Breast epithelium (tissue), 4 donors: ENCODE results near the gene EDA. TPM values are rescaled to one million over a fixed set of nuclear protein-coding genes. Genes with fewer than 3 reads are reported as not detected.

Experiments used
- DNase-seq, 2 donors: peaks; one replicate each; pipeline ENCODE4 v3.0.0-alpha.2; 2019; ENCODE audit warnings: low spot score in 2 of 2
- H3K27ac ChIP-seq, 2 donors: fragments of 200-600 bp; sonication (generic) in 1 of 2; one replicate each; pipeline ENCODE4 v1.5.1; 2016 to 2019; ENCODE audit warnings: mild to moderate bottlenecking in 1 of 2
- H3K27me3 ChIP-seq, 2 donors: fragments of 200-600 bp; sonication (generic) in 1 of 2; one replicate each; pipeline versions ENCODE4 v1.5.1 to v1.6.0; 2017 to 2019; ENCODE audit warnings: control low read depth in 1 of 2, mild to moderate bottlenecking in 1 of 2
- H3K36me3 ChIP-seq: fragments of 200-600 bp; one replicate; pipeline ENCODE4 v1.5.1; 2019
- H3K4me1 ChIP-seq, 2 donors: fragments of 200-600 bp; sonication (generic); one replicate each; pipeline ENCODE4 v1.5.1; 2016 to 2019; ENCODE audit warnings: control low read depth in 1 of 2
- H3K4me3 ChIP-seq, 3 donors: fragments of 200-600 bp; sonication (generic); 1 replicate in 2 of 3; 2 replicates in 1 of 3; pipeline ENCODE4 v1.5.1; 2016 to 2019; ENCODE audit warnings: mild to moderate bottlenecking in 3 of 3, moderate library complexity in 2 of 3
- H3K9me3 ChIP-seq, 2 donors: fragments of 200-600 bp; sonication (generic) in 1 of 2; one replicate each; pipeline ENCODE4 v1.5.1; 2016 to 2019; ENCODE audit warnings: control low read depth in 1 of 2
- POLR2A ChIP-seq: fragments of 450-650 bp; IDR thresholded peaks from one replicate; pipeline ENCODE4 v1.6.1; 2016; ENCODE audit warnings: antibody characterized with exemption, mild to moderate bottlenecking, moderate library complexity
- POLR2AphosphoS5 ChIP-seq, 3 donors: sonication (generic); formaldehyde crosslinking; IDR thresholded peaks; one replicate each; pipeline ENCODE4 v1.6.1; 2017; ENCODE audit warnings: antibody characterized with exemption in 3 of 3
- intact Hi-C: fragments of 100-400 bp; cut with DNase I; formaldehyde crosslinking; loops from one replicate; pipeline ENCODE4 v1.15.1; 2023; ENCODE audit warnings: low total_unique reads
- total RNA-seq, 3 donors: library from RNA; depleted of rRNA; stranded (reverse); fragments of >200 nt; gene quantifications; one replicate each; pipeline ENCODE4 v1.1.0, GENCODE V29; 2016
- TF ChIP-seq, protein P1 (sequence below), 3 donors: fragments of 450-650 bp; IDR thresholded peaks; one replicate each; pipeline ENCODE4 v1.5.1; 2016 to 2017; ENCODE audit warnings: antibody characterized with exemption in 3 of 3, mild to moderate bottlenecking in 3 of 3, moderate library complexity in 3 of 3

EDA gene
- total RNA-seq, 3 donors from 2014 or later, result 3.6 to 6.7 (median 5.0) TPM

DNA sequence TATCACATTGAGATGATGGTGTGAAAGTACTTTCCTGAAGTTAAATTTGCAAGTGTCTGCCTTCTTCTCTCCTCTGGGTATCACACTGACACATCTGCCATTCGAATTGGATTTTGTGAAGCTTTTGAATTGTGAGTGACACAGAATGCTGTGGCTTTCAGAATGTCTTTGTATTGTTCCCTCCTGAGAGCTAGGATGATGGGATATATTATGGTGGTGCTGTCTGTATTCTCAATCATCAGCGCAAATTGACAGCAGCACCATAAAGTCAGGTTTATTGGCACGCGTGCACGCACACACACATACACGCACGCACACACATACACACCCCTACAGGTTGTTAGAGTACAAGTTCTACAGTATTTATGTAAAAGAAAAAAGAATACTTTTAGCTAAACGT lies 290.5 kb downstream of the EDA start:
- no peak overlapping the region for H3K4me3 ChIP-seq
- no peaks in the 10 kb centered on the region for H3K4me1 ChIP-seq
- peaks cover 0 to 17% of the 10 kb centered on the region in 2 donors for H3K9me3 ChIP-seq
- TF ChIP-seq, protein P1, sequence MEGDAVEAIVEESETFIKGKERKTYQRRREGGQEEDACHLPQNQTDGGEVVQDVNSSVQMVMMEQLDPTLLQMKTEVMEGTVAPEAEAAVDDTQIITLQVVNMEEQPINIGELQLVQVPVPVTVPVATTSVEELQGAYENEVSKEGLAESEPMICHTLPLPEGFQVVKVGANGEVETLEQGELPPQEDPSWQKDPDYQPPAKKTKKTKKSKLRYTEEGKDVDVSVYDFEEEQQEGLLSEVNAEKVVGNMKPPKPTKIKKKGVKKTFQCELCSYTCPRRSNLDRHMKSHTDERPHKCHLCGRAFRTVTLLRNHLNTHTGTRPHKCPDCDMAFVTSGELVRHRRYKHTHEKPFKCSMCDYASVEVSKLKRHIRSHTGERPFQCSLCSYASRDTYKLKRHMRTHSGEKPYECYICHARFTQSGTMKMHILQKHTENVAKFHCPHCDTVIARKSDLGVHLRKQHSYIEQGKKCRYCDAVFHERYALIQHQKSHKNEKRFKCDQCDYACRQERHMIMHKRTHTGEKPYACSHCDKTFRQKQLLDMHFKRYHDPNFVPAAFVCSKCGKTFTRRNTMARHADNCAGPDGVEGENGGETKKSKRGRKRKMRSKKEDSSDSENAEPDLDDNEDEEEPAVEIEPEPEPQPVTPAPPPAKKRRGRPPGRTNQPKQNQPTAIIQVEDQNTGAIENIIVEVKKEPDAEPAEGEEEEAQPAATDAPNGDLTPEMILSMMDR (IDR thresholded peaks at IDR 0.05), result no peak
- TF ChIP-seq POLR2A (no peak), POLR2AphosphoS5 (IDR thresholded peaks at IDR 0.05) (no peak)
- intact Hi-C loops, result loop anchor here (5.0 kb wide), 1 partner anchor 1074 kb away; no protein-coding TSS in a partner anchor
- H3K27me3 ChIP-seq, result peaks cover 0 to 29% of the 10 kb centered on the region in 2 donors
- no peaks in the 10 kb centered on the region for H3K36me3 ChIP-seq
- no peak overlapping the region for H3K27ac ChIP-seq
- DNase-seq, result no peak

DNA sequence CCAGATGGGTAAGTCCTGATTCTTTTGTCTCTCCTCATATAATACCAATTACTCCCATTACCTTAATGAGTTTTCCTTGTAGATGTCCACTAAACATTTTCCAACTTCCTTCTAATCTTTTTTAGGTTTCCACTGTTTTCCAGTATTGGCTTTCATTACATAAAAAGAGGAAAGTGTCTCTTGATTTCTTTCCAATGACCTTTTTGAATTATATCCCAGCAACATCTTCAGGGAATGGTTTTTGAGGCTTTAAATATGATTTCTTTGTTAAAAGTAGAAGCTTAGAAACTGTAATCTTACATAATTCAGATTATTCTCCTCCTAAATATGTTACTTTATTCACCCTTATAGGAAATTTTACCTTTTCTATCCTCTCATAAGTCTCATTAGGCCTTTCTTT lies 298.9 kb downstream of the EDA start:
- Histone ChIP-seq H3K4me1 (no peaks in the 10 kb centered on the region), H3K4me3 (no peak overlapping the region), H3K36me3 (no peaks in the 10 kb centered on the region), H3K9me3 (peaks cover 9 to 36% of the 10 kb centered on the region in 2 donors), H3K27me3 (peaks cover 0 to 5% of the 10 kb centered on the region in 2 donors), H3K27ac (no peak overlapping the region)
- no peak for DNase-seq
- TF ChIP-seq POLR2A (no peak), POLR2AphosphoS5 (IDR thresholded peaks at IDR 0.05) (no peak)
- TF ChIP-seq, protein P1 (IDR thresholded peaks at IDR 0.05), result no peak
- intact Hi-C loops, result no loop called here

GRCh38 chrX:69919749-69920148 lies 303.8 kb downstream of the EDA start:
- no peaks in the 10 kb centered on the region for H3K4me1 ChIP-seq
- TF ChIP-seq, protein P1 (IDR thresholded peaks at IDR 0.05), result no peak
- TF ChIP-seq POLR2A, result no peak
- peaks cover 0 to 17% of the 10 kb centered on the region in 2 donors for H3K9me3 ChIP-seq
- no peak overlapping the region for H3K4me3 ChIP-seq
- no peak for DNase-seq
- no peaks in the 10 kb centered on the region for H3K36me3 ChIP-seq
- peaks cover 0 to 5% of the 10 kb centered on the region in 2 donors for H3K27me3 ChIP-seq
- intact Hi-C loops, result no loop called here
- no peak overlapping the region for H3K27ac ChIP-seq

GRCh38 chrX:69932323-69932722 lies 316.4 kb downstream of the EDA start:
- TF ChIP-seq, protein P1 (IDR thresholded peaks at IDR 0.05), result no peak
- TF ChIP-seq POLR2A (no peak), POLR2AphosphoS5 (IDR thresholded peaks at IDR 0.05) (no peak)

DNA sequence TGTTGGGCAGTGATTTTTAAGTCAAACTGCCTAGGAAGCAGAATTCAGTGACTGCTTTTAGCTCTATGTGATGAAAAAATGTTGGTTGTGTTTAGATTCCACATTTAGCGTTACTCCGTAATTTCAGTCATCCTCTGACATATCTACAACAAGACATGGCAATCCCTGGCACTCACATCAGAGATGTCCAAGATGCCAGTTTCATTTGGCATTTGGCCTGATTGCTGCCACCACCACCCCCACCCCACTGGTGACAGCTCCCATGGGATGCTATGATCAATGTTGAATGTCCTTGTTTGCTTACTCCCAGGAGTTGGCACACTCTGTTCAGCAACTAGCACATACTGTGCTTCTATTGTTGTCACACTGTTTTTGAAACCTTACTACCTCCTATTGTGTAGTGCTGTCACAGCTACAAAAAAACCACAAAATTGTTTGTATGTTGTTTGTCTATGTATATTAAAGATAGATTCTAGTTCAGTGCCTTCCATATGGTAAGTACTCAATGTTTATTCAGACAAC lies 332.4 kb downstream of the EDA start:
- H3K27ac ChIP-seq, result no peak overlapping the region
- no peak overlapping the region for H3K4me3 ChIP-seq
- peaks cover 7 to 15% of the 10 kb centered on the region in 2 donors for H3K9me3 ChIP-seq
- intact Hi-C loops, result no loop called here
- H3K36me3 ChIP-seq, result no peaks in the 10 kb centered on the region
- TF ChIP-seq POLR2A, result no peak
- TF ChIP-seq, protein P1 (IDR thresholded peaks at IDR 0.05), result no peak
- TF ChIP-seq POLR2AphosphoS5 (IDR thresholded peaks at IDR 0.05), result no peak
- H3K4me1 ChIP-seq, result no peaks in the 10 kb centered on the region
- DNase-seq, result no peak
- H3K27me3 ChIP-seq, result peaks cover 0 to 46% of the 10 kb centered on the region in 2 donors

More at GRCh38 chrX:69932323-69932722, 316.4 kb downstream of the EDA start:
- Histone ChIP-seq H3K4me1 (no peaks in the 10 kb centered on the region), H3K27ac (no peak overlapping the region), H3K9me3 (peaks cover 0 to 1% of the 10 kb centered on the region in 2 donors), H3K4me3 (no peak overlapping the region), H3K36me3 (no peaks in the 10 kb centered on the region), H3K27me3 (peaks cover 0 to 17% of the 10 kb centered on the region in 2 donors)
- DNase-seq, result no peak
- intact Hi-C loops, result no loop called here
